K562 (cell line): Measurements from ENCODE around the gene PCP4L1. TPM values are rescaled to one million over a fixed set of nuclear protein-coding genes. Genes with fewer than 3 reads are reported as not detected.

Source experiments
- ADNP ChIP-seq: fragments of 200-800 bp; sonication (Bioruptor generic); IDR thresholded peaks from 2 replicates; pipeline ENCODE4 v1.6.1; 2016; ENCODE audit warnings: missing genetic modification characterization, missing compliant biosample characterization
- ATF7 ChIP-seq: fragments of 450-650 bp; IDR thresholded peaks from 2 replicates; pipeline ENCODE4 v1.7.1; 2014; ENCODE audit warnings: mild to moderate bottlenecking, moderate library complexity
- FOXK2 ChIP-seq, 2 experiments: fragments of 450-650 bp; IDR thresholded peaks in 1 of 2; conservative IDR thresholded peaks in 1 of 2; 2 replicates each; pipeline ENCODE4 v1.6.1; 2016; ENCODE audit warnings: low read depth in 2 of 2, mild to moderate bottlenecking in 1 of 2
- GATA2 ChIP-seq: sonication (generic); formaldehyde crosslinking; IDR thresholded peaks from 2 replicates; pipeline ENCODE4 v1.4.0; 2020; ENCODE audit warnings: mild to moderate bottlenecking, missing genetic modification reagents
- HLTF ChIP-seq: fragments of 450-650 bp; IDR thresholded peaks from 2 replicates; pipeline ENCODE4 v1.6.1; 2016
- LCOR ChIP-seq: sonication (generic); formaldehyde crosslinking; IDR thresholded peaks from 2 replicates; pipeline ENCODE4 v1.8.0; 2022; ENCODE audit warnings: mild to moderate bottlenecking, missing genetic modification reagents
- MAZ ChIP-seq, 2 experiments: fragments of 450-650 bp in 1 of 2; sonication (generic) in 1 of 2; formaldehyde crosslinking; IDR thresholded peaks in 1 of 2; conservative IDR thresholded peaks in 1 of 2; 2 replicates each; pipeline versions ENCODE4 v1.4.0 to v1.5.0; 2020; ENCODE audit warnings: mild to moderate bottlenecking in 1 of 2, missing genetic modification reagents in 1 of 2
- MTA1 ChIP-seq: fragments of 450-650 bp; IDR thresholded peaks from 2 replicates; pipeline ENCODE4 v1.6.1; 2017; ENCODE audit warnings: borderline replicate concordance
- NFE2L1 ChIP-seq: fragments of 450-650 bp; IDR thresholded peaks from 2 replicates; pipeline ENCODE4 v1.6.1; 2016; ENCODE audit warnings: missing genetic modification characterization, low read depth, mild to moderate bottlenecking, missing compliant biosample characterization, moderate library complexity, borderline replicate concordance
- NONO ChIP-seq, 2 experiments: fragments of 200-400 bp in 1 of 2; fragments of 450-650 bp in 1 of 2; formaldehyde crosslinking in 1 of 2; IDR thresholded peaks; 2 replicates each; pipeline ENCODE4 v1.6.1; 2017; ENCODE audit warnings: low read depth in 2 of 2, mild to moderate bottlenecking in 2 of 2, moderate library complexity in 2 of 2, low read length in 1 of 2
- NR2C2 ChIP-seq, 2 experiments: fragments of 200-800 bp in 1 of 2; sonication (Bioruptor generic) in 1 of 2; sonication (generic) in 1 of 2; formaldehyde crosslinking in 1 of 2; IDR thresholded peaks; 2 replicates each; pipeline versions ENCODE4 v1.6.1 to v1.8.0; 2016 to 2022; ENCODE audit warnings: mild to moderate bottlenecking in 1 of 2, missing compliant biosample characterization in 1 of 2, missing genetic modification characterization in 1 of 2, missing genetic modification reagents in 1 of 2
- PHTF2 ChIP-seq: fragments of 250-450 bp; sonication (Bioruptor Pico); IDR thresholded peaks from 2 replicates; pipeline ENCODE4 v1.5.0; 2021; ENCODE audit warnings: mild to moderate bottlenecking
- POLR2G ChIP-seq: fragments of 200-400 bp; formaldehyde crosslinking; IDR thresholded peaks from 2 replicates; pipeline ENCODE4 v1.6.1; 2017; ENCODE audit warnings: low read depth, mild to moderate bottlenecking, antibody characterized with exemption, low read length, moderate library complexity
- POLR2H ChIP-seq: IDR thresholded peaks from 2 replicates; pipeline ENCODE4 v1.6.1; 2016; ENCODE audit warnings: missing genetic modification characterization, low read depth, mild to moderate bottlenecking, control low read depth, missing compliant biosample characterization, moderate library complexity
- SIN3B ChIP-seq: fragments of 450-650 bp; IDR thresholded peaks from 2 replicates; pipeline ENCODE4 v1.6.1; 2017; ENCODE audit warnings: low read depth, mild to moderate bottlenecking, moderate library complexity
- SMARCA4 ChIP-seq: fragments of 450-650 bp; IDR thresholded peaks from 2 replicates; pipeline ENCODE4 v1.6.1; 2016
- SMC3 ChIP-seq: conservative IDR thresholded peaks from 2 replicates; pipeline ENCODE4 v1.6.1; 2011; ENCODE audit warnings: low read depth, low read length, improper control_type of control experiment; ENCODE audit not compliant: insufficient read depth
- ZBED1 ChIP-seq: IDR thresholded peaks from 2 replicates; pipeline ENCODE4 v1.6.1; 2014
- polyA plus RNA-seq, 8 experiments: library from polyadenylated mRNA; depleted of rRNA in 4 of 8; stranded (reverse) in 5 of 8; unstranded in 3 of 8; fragments of >200 nt; fragmentation: Nextera tagmentation in 2 of 8; fragmentation: Illumina TruSeq in 1 of 8; extraction: Ambion mirVana in 2 of 8; extraction: Trizol in 1 of 8; gene quantifications; 2 replicates each; pipeline versions ENCODE4 v1.2.1 to v1.2.3, GENCODE V29; 2011 to 2014; ENCODE audit warnings: inconsistent platforms in 1 of 8, missing spikeins in 1 of 8
- total RNA-seq, 7 experiments: library from RNA; depleted of rRNA in 6 of 7; stranded (reverse); fragments of >200 nt in 6 of 7; fragmentation: Illumina TruSeq in 2 of 7; extraction: Trizol in 2 of 7; gene quantifications; 2 replicates each; pipeline versions ENCODE4 v1.2.1 to v1.2.3, GENCODE V29; 2011 to 2021; ENCODE audit warnings: low replicate concordance in 1 of 7
- TF ChIP-seq, protein P1 (sequence below): fragments of 450-650 bp; conservative IDR thresholded peaks from 2 replicates; pipeline ENCODE4 v1.6.1; 2016; ENCODE audit warnings: missing genetic modification characterization, low read depth, mild to moderate bottlenecking, missing compliant biosample characterization, moderate library complexity
- TF ChIP-seq, protein P2 (sequence below): sonication (generic); formaldehyde crosslinking; IDR thresholded peaks from 2 replicates; pipeline ENCODE4 v1.8.0; 2022; ENCODE audit warnings: missing genetic modification reagents, mild to moderate bottlenecking, borderline replicate concordance
- TF ChIP-seq, protein P3 (sequence below): fragments of 450-650 bp; IDR thresholded peaks from 2 replicates; pipeline ENCODE4 v1.6.1; 2016

Gene PCP4L1
- total and polyA plus RNA-seq, 9 of the 15 experiments (the other 6 are each of a cell fraction or from before 2014, with no cell fraction given) = not detected

DNA sequence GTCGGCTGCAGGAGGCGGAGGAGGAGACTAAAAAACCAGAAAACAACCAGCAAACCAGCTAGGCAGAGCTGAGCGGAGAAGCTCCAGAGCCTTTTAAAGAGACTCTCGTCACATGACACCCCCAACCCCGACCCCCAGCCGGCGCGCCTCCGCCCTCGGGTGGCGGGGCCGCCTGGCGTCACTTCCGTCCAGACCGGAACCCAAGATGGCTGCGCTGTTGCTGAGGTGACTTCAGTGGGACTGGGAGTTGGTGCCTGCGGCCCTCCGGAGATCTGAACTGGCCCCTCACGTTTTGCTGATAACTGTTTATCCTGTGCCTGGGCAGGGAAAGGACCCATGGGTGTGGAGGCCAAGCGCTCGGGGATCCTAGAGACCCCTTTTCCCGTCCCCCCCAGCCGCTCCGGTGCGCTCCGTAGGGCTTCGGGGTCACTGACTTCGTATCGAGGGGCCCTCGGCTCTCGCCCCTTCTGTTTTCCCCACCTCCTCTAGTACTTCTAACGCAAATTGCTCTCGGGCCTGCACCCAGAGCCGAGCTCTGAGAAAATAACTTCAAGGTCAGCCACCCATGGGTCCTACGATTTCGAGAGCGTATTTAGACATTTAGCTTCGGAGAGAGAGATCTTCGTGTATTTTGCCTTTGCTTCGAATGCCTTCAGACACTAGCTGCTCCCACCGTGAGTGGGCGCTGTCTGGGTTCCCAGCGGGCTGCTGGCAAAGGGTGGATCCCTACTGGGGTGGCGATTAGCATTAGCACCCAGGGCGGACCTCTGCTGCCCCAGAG lies 55.8 kb downstream of the PCP4L1 start, which contains the start of gene SDHC (continued):
- TF ChIP-seq NONO (IDR thresholded peaks at IDR 0.05; ENCODE audit: low read depth in 2 of 2, low read length in 1 of 2) (no peak), GATA2 (CRISPR knock-in tag) (no peak), POLR2G (peak; percentile 98), FOXK2 (conservative IDR thresholded peaks at IDR 0.05 in 1 of 2, IDR thresholded peaks at IDR 0.05 in 1 of 2; ENCODE audit: low read depth in 2 of 2) (peak; percentile 61 to 74; a peak in 3 of 4 replicates), LCOR (CRISPR knock-in tag) (peak; percentile 3; the same call in 1 of the 2 replicates), ADNP (no peak), ZBED1 (peak; percentile 20; the same call in 1 of the 2 replicates), PHTF2 (CRISPR knock-in tag) (no peak), SIN3B (peak; percentile 97), MAZ (CRISPR knock-in tag; conservative IDR thresholded peaks at IDR 0.05 in 1 of 2, IDR thresholded peaks at IDR 0.05 in 1 of 2) (peak; percentile 92 to 96), HLTF (no peak), SMC3 (no peak), NR2C2 (CRISPR knock-in tag; IDR thresholded peaks at IDR 0.05) (0 out of 2 replicates have a peak, but pooled peaks have one; percentile 24), NR2C2 (tag; IDR thresholded peaks at IDR 0.05) (peak; percentile 91), SMARCA4 (0 out of 2 replicates have a peak, but pooled peaks have one; percentile 12), POLR2H (tag) (peak; percentile 90), MTA1 (0 out of 2 replicates have a peak, but pooled peaks have one; percentile 32), ATF7 (peak; percentile 82; the same call in 1 of the 2 replicates), NFE2L1 (tag) (no peak)
- TF ChIP-seq, protein P1, sequence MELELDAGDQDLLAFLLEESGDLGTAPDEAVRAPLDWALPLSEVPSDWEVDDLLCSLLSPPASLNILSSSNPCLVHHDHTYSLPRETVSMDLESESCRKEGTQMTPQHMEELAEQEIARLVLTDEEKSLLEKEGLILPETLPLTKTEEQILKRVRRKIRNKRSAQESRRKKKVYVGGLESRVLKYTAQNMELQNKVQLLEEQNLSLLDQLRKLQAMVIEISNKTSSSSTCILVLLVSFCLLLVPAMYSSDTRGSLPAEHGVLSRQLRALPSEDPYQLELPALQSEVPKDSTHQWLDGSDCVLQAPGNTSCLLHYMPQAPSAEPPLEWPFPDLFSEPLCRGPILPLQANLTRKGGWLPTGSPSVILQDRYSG (tag) = 0 out of 2 replicates have a peak, but pooled peaks have one; percentile 47
- TF ChIP-seq, protein P2, sequence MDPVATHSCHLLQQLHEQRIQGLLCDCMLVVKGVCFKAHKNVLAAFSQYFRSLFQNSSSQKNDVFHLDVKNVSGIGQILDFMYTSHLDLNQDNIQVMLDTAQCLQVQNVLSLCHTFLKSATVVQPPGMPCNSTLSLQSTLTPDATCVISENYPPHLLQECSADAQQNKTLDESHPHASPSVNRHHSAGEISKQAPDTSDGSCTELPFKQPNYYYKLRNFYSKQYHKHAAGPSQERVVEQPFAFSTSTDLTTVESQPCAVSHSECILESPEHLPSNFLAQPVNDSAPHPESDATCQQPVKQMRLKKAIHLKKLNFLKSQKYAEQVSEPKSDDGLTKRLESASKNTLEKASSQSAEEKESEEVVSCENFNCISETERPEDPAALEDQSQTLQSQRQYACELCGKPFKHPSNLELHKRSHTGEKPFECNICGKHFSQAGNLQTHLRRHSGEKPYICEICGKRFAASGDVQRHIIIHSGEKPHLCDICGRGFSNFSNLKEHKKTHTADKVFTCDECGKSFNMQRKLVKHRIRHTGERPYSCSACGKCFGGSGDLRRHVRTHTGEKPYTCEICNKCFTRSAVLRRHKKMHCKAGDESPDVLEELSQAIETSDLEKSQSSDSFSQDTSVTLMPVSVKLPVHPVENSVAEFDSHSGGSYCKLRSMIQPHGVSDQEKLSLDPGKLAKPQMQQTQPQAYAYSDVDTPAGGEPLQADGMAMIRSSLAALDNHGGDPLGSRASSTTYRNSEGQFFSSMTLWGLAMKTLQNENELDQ (CRISPR knock-in tag) = no peak
- TF ChIP-seq, protein P3, sequence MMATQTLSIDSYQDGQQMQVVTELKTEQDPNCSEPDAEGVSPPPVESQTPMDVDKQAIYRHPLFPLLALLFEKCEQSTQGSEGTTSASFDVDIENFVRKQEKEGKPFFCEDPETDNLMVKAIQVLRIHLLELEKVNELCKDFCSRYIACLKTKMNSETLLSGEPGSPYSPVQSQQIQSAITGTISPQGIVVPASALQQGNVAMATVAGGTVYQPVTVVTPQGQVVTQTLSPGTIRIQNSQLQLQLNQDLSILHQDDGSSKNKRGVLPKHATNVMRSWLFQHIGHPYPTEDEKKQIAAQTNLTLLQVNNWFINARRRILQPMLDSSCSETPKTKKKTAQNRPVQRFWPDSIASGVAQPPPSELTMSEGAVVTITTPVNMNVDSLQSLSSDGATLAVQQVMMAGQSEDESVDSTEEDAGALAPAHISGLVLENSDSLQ = peak; percentile 38; the same call in 1 of the 2 replicates
